ENCODE measurements around the gene LGALS12. TPM values are rescaled to one million over a fixed set of nuclear protein-coding genes. Genes with fewer than 3 reads are reported as not detected.
A peak's percentile ranks its signal among the peaks of the same experiment; 100 is the strongest.

LGALS12 gene
- total and polyA plus RNA-seq, 2 of the 13 experiments (the other 11 are each of a cell fraction or from before 2014, with no cell fraction given): not detected

DNA sequence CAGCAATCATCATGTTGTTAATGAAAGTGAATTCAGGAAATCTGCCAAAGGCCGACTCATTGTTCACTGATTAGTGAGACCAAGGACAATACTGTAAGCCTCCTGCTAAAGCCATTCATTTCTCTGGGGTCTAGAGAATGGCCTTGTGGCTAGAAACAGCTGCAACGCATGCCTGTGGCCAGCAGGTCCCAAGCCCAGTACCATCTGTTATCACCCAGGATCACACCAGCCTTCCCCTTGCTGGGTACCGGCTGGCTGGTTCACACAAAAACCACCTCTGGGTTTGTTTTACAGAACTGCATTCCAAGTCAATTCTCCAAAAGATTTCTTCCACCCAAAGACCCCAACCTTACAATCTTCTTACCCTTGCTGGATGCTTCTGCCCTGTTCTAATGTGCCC is 16.0 kb upstream of the LGALS12 start:
- in situ Hi-C loops (cut with HindIII; ENCODE audit: extremely low pct_ligation_motif_present, low pct_unique_long_range_greater_than_20kb): loop anchor here (25.0 kb wide), 1 partner anchor 247 kb away; no protein-coding TSS in a partner anchor
- FAIRE-seq (no peak), DNase-seq (ENCODE audit: low spot score) (no peak), ATAC-seq (peak; percentile 38; the same call in 1 of the 3 replicates)
- Histone ChIP-seq H3K79me2 (ENCODE audit: insufficient read depth, low read length) (no peaks in the 10 kb centered on the region), H3K4me2 (ENCODE audit: low read depth, low read length) (no peak overlapping the region), H3K9me3 (ENCODE audit: low read length) (peaks cover 10% of the 10 kb centered on the region; the same call in 1 of the 2 replicates), H2AFZ (ENCODE audit: low read length) (no peak overlapping the region), H3K27ac (ENCODE audit: extremely low read length, insufficient read depth, low read length) (no peak overlapping the region), H3K9ac (ENCODE audit: insufficient read depth, low read depth, low read length) (no peak overlapping the region), H4K20me1 (ENCODE audit: insufficient read depth, low read length) (no peaks in the 10 kb centered on the region), H3K4me1 (ENCODE audit: insufficient read depth, low read length) (peaks cover 17% of the 10 kb centered on the region), H3K36me3 (replicated peaks in 1 of 2; ENCODE audit: control insufficient read depth in 1 of 2, insufficient read depth in 2 of 2, low read length in 2 of 2) (no peaks in the 10 kb centered on the region), H3K27me3 (ENCODE audit: control insufficient read depth in 1 of 2, insufficient read depth in 2 of 2, low read length in 2 of 2) (peaks cover 0 to 24% of the 10 kb centered on the region in 2 experiments; a peak in 4 of 5 replicates), H3K4me3 (replicated peaks in 1 of 3; ENCODE audit: insufficient read depth in 1 of 3, low read depth in 2 of 3, low read length in 3 of 3) (no peak overlapping the region)
- intact Hi-C loops (cut with micrococcal nuclease; ENCODE audit: unreplicated experiment): no loop called here
- POLR2A ChIA-PET: no interaction called here
- TF ChIP-seq GTF3A (CRISPR knock-in tag; conservative IDR thresholded peaks at IDR 0.05) (no peak), FOXJ3 (CRISPR knock-in tag; IDR thresholded peaks at IDR 0.05; ENCODE audit: borderline replicate concordance) (no peak), ZNF180 (CRISPR knock-in tag; IDR thresholded peaks at IDR 0.05; ENCODE audit: borderline replicate concordance, low read depth) (no peak), ZNF446 (CRISPR knock-in tag; IDR thresholded peaks at IDR 0.05) (no peak), ZNF264 (CRISPR knock-in tag; IDR thresholded peaks at IDR 0.05) (no peak), ZBTB2 (CRISPR knock-in tag; IDR thresholded peaks at IDR 0.05; ENCODE audit: low read depth) (no peak)
- TF ChIP-seq, protein P1, sequence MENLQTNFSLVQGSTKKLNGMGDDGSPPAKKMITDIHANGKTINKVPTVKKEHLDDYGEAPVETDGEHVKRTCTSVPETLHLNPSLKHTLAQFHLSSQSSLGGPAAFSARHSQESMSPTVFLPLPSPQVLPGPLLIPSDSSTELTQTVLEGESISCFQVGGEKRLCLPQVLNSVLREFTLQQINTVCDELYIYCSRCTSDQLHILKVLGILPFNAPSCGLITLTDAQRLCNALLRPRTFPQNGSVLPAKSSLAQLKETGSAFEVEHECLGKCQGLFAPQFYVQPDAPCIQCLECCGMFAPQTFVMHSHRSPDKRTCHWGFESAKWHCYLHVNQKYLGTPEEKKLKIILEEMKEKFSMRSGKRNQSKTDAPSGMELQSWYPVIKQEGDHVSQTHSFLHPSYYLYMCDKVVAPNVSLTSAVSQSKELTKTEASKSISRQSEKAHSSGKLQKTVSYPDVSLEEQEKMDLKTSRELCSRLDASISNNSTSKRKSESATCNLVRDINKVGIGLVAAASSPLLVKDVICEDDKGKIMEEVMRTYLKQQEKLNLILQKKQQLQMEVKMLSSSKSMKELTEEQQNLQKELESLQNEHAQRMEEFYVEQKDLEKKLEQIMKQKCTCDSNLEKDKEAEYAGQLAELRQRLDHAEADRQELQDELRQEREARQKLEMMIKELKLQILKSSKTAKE (CRISPR knock-in tag; IDR thresholded peaks at IDR 0.05; ENCODE audit: borderline replicate concordance): no peak
- 40% methylated on average over 3 of the region's 3 CpGs for WGBS (ENCODE audit: low lambda C conversion rate)
- no TSS peak for BruUV-seq (replicated peaks)
- CTCF ChIA-PET (ENCODE audit: low intra/inter-chr PET ratio, low total read pairs): no interaction called here
